GM23248 (cell line): ENCODE measurements around the gene CERT1. TPM values are rescaled to one million over a fixed set of nuclear protein-coding genes. Genes with fewer than 3 reads are reported as not detected.

ENCODE experiments used
- DNase-seq: peaks from one replicate; pipeline ENCODE4 v3.0.0-alpha.2; 2015
- H2AFZ ChIP-seq: fragments of 200-600 bp; sonication (generic); 2 replicates; pipeline ENCODE4 v1.6.1; 2016; ENCODE audit warnings: antibody characterized with exemption
- H3F3A ChIP-seq: fragments of 200-600 bp; sonication (generic); 2 replicates; pipeline ENCODE4 v1.6.1; 2016; ENCODE audit warnings: mild to moderate bottlenecking, antibody characterized with exemption, mixed run types; ENCODE audit not compliant: insufficient read depth
- H3K27ac ChIP-seq: fragments of 200-600 bp; sonication (generic); 2 replicates; pipeline ENCODE4 v1.5.1; 2016; ENCODE audit warnings: mild to moderate bottlenecking
- H3K27me3 ChIP-seq: fragments of 200-600 bp; sonication (generic); replicated peaks from 2 replicates; pipeline ENCODE4 v1.6.1; 2016; ENCODE audit warnings: mild to moderate bottlenecking; ENCODE audit not compliant: insufficient read depth
- H3K36me3 ChIP-seq: fragments of 200-600 bp; sonication (generic); 2 replicates; pipeline ENCODE4 v1.6.1; 2016; ENCODE audit warnings: low read depth, mild to moderate bottlenecking
- H3K4me1 ChIP-seq: fragments of 200-600 bp; sonication (generic); 2 replicates; pipeline ENCODE4 v1.6.1; 2016; ENCODE audit warnings: mild to moderate bottlenecking; ENCODE audit not compliant: insufficient read depth
- H3K4me2 ChIP-seq: fragments of 200-600 bp; sonication (generic); one replicate; pipeline ENCODE4 v1.6.1; 2016; ENCODE audit warnings: mild to moderate bottlenecking; ENCODE audit not compliant: unreplicated experiment
- H3K4me3 ChIP-seq: fragments of 200-600 bp; sonication (generic); 2 replicates; pipeline ENCODE4 v1.5.1; 2016; ENCODE audit warnings: mild to moderate bottlenecking
- H3K79me2 ChIP-seq: fragments of 200-600 bp; sonication (generic); 2 replicates; pipeline ENCODE4 v1.6.1; 2016; ENCODE audit warnings: mild to moderate bottlenecking; ENCODE audit not compliant: insufficient read depth
- H3K9ac ChIP-seq: fragments of 200-600 bp; sonication (generic); 2 replicates; pipeline ENCODE4 v1.6.1; 2016; ENCODE audit warnings: mild to moderate bottlenecking
- H3K9me2 ChIP-seq: fragments of 200-600 bp; sonication (generic); 2 replicates; pipeline ENCODE4 v1.6.1; 2016; ENCODE audit warnings: mixed run types, mild to moderate bottlenecking, moderate library complexity; ENCODE audit not compliant: insufficient read depth
- H3K9me3 ChIP-seq: fragments of 200-600 bp; sonication (generic); one replicate; pipeline ENCODE4 v1.6.1; 2017; ENCODE audit warnings: low read depth
- H4K20me1 ChIP-seq: fragments of 200-600 bp; sonication (generic); 2 replicates; pipeline ENCODE4 v1.6.0; 2016; ENCODE audit not compliant: insufficient read depth
- EZH2 ChIP-seq: fragments of 200-600 bp; sonication (generic); IDR thresholded peaks from 2 replicates; pipeline ENCODE4 v1.6.1; 2018; ENCODE audit warnings: antibody characterized with exemption, mild to moderate bottlenecking; ENCODE audit not compliant: insufficient read depth, poor library complexity, severe bottlenecking
- EZH2phosphoT487 ChIP-seq: fragments of 200-600 bp; sonication (generic); IDR thresholded peaks from 2 replicates; pipeline ENCODE4 v1.6.1; 2018; ENCODE audit warnings: antibody characterized with exemption, moderate library complexity, mild to moderate bottlenecking, low read depth; ENCODE audit not compliant: insufficient read depth
- WGBS, 2 experiments: methylation state at CpG; one replicate each; pipeline ENCODE4 v1.1.6; 2015 to 2017; ENCODE audit warnings: low lambda C conversion rate in 2 of 2, low coverage in 1 of 2; ENCODE audit errors: missing lambda C conversion rate in 2 of 2; 5-methylcytosine and 5-hydroxymethylcytosine counted together
- in situ Hi-C: fragments of 300-500 bp; cut with MboI; formaldehyde crosslinking; loops from 2 replicates; pipeline ENCODE4 v1.15.0; 2020
- polyA plus RNA-seq: library from polyadenylated mRNA; unstranded; fragments of >200 nt; fragmentation: Nextera tagmentation; extraction: Ambion mirVana; gene quantifications from 2 replicates; pipeline ENCODE4 v1.2.1, GENCODE V29; 2016
- total RNA-seq: library from RNA; depleted of rRNA; stranded (reverse); fragments of >200 nt; shearing (Covaris generic); gene quantifications from 2 replicates; pipeline ENCODE4 v1.2.3, GENCODE V29; 2014

CERT1 gene
- total and polyA plus RNA-seq, 2 experiments from 2014 or later: 15.2 to 17.3 TPM

GRCh38 chr5:75387806-75388205 lies 123.6 kb downstream of the CERT1 start:
- no peaks in the 10 kb centered on the region for H3K9me3 ChIP-seq
- no peaks in the 10 kb centered on the region for H3K79me2 ChIP-seq
- H3K9ac ChIP-seq: no peak overlapping the region
- peaks cover 17% of the 10 kb centered on the region for H3K36me3 ChIP-seq
- no peak overlapping the region for H3K27ac ChIP-seq
- no peaks in the 10 kb centered on the region for H3K27me3 ChIP-seq
- DNase-seq: no peak
- no peak overlapping the region for H2AFZ ChIP-seq
- in situ Hi-C loops: no loop called here
- H4K20me1 ChIP-seq: no peaks in the 10 kb centered on the region
- TF ChIP-seq EZH2 (no peak), EZH2phosphoT487 (no peak)
- H3K9me2 ChIP-seq: no peaks in the 10 kb centered on the region
- no peaks in the 10 kb centered on the region for H3K4me1 ChIP-seq
- H3K4me2 ChIP-seq: no peak overlapping the region
- 96 to 97% methylated on average over 6 of the region's 6 CpGs for WGBS, 2 experiments
- H3K4me3 ChIP-seq: no peak overlapping the region
- no peaks in the 10 kb centered on the region for H3F3A ChIP-seq

- H3F3A ChIP-seq: no peaks in the 10 kb centered on the region
- H3K4me1 ChIP-seq: no peaks in the 10 kb centered on the region
- no peaks in the 10 kb centered on the region for H3K9me2 ChIP-seq
- TF ChIP-seq EZH2 (no peak), EZH2phosphoT487 (no peak)
- 42 to 64% methylated on average over 1 of the region's 1 CpG for WGBS, 2 experiments
- no peaks in the 10 kb centered on the region for H3K79me2 ChIP-seq
- no peak for DNase-seq
- H3K4me2 ChIP-seq: no peak overlapping the region
- H3K27me3 ChIP-seq: no peaks in the 10 kb centered on the region
- H3K4me3 ChIP-seq: no peak overlapping the region
- no peaks in the 10 kb centered on the region for H3K9me3 ChIP-seq
- H3K27ac ChIP-seq: no peak overlapping the region
- no peak overlapping the region for H3K9ac ChIP-seq
- in situ Hi-C loops: no loop called here
- H3K36me3 ChIP-seq: peaks cover 42% of the 10 kb centered on the region
- no peak overlapping the region for H2AFZ ChIP-seq
- no peaks in the 10 kb centered on the region for H4K20me1 ChIP-seq
Observed at GRCh38 chr5:75384218-75384617, 127.2 kb downstream of the CERT1 start.

GRCh38 chr5:75381456-75381855 lies 130.0 kb downstream of the CERT1 start:
- no peaks in the 10 kb centered on the region for H3K9me2 ChIP-seq
- DNase-seq: no peak
- no peak overlapping the region for H3K9ac ChIP-seq
- H3K27me3 ChIP-seq: no peaks in the 10 kb centered on the region
- in situ Hi-C loops: no loop called here
- 95 to 98% methylated on average over 4 of the region's 4 CpGs for WGBS, 2 experiments
- H3K4me3 ChIP-seq: no peak overlapping the region
- H3K9me3 ChIP-seq: no peaks in the 10 kb centered on the region
- H3K27ac ChIP-seq: no peak overlapping the region
- TF ChIP-seq EZH2phosphoT487 (no peak), EZH2 (no peak)
- no peaks in the 10 kb centered on the region for H3K4me1 ChIP-seq
- H3K4me2 ChIP-seq: no peak overlapping the region
- H2AFZ ChIP-seq: no peak overlapping the region
- H4K20me1 ChIP-seq: no peaks in the 10 kb centered on the region
- H3K79me2 ChIP-seq: no peaks in the 10 kb centered on the region
- H3K36me3 ChIP-seq: peaks cover 47% of the 10 kb centered on the region
- no peaks in the 10 kb centered on the region for H3F3A ChIP-seq

GRCh38 chr5:75380099-75380498 lies 131.3 kb downstream of the CERT1 start:
- Histone ChIP-seq H3K9me3 (no peaks in the 10 kb centered on the region), H2AFZ (no peak overlapping the region), H3K27me3 (no peaks in the 10 kb centered on the region), H3K9me2 (no peaks in the 10 kb centered on the region), H3K9ac (no peak overlapping the region), H3F3A (no peaks in the 10 kb centered on the region), H3K27ac (no peak overlapping the region), H4K20me1 (no peaks in the 10 kb centered on the region), H3K4me1 (no peaks in the 10 kb centered on the region), H3K36me3 (peaks cover 48% of the 10 kb centered on the region), H3K79me2 (no peaks in the 10 kb centered on the region), H3K4me3 (no peak overlapping the region), H3K4me2 (no peak overlapping the region)
- TF ChIP-seq EZH2: no peak
- no peak for TF ChIP-seq EZH2phosphoT487
- 94 to 96% methylated on average over 1 of the region's 1 CpG for WGBS, 2 experiments
- DNase-seq: no peak
- in situ Hi-C loops: no loop called here

GRCh38 chr5:75375414-75375813 lies 136.0 kb downstream of the CERT1 start:
- TF ChIP-seq EZH2phosphoT487: no peak
- TF ChIP-seq EZH2: no peak
- no peak for DNase-seq
- no peaks in the 10 kb centered on the region for H3K4me1 ChIP-seq
- H3K4me3 ChIP-seq: no peak overlapping the region
- H3K9me3 ChIP-seq: no peaks in the 10 kb centered on the region
- no peaks in the 10 kb centered on the region for H3K9me2 ChIP-seq
- H3K27ac ChIP-seq: no peak overlapping the region
- H3K79me2 ChIP-seq: no peaks in the 10 kb centered on the region
- in situ Hi-C loops: no loop called here
- WGBS, 2 experiments: 96 to 98% methylated on average over 4 of the region's 4 CpGs
- H3K27me3 ChIP-seq: no peaks in the 10 kb centered on the region
- H3K36me3 ChIP-seq: peaks cover 35% of the 10 kb centered on the region
- no peaks in the 10 kb centered on the region for H4K20me1 ChIP-seq
- no peak overlapping the region for H3K4me2 ChIP-seq
- H2AFZ ChIP-seq: no peak overlapping the region
- no peaks in the 10 kb centered on the region for H3F3A ChIP-seq
- no peak overlapping the region for H3K9ac ChIP-seq
